Left renal pelvis (tissue), 4 donors: ENCODE data around the gene ADNP. TPM values are rescaled to one million over a fixed set of nuclear protein-coding genes. Genes with fewer than 3 reads are reported as not detected.
"Not testable (repeated sequence)": the region's sequence is repeated elsewhere in the genome, so short reads cannot be mapped to it uniquely, and the experiment has no call there.

Experiments
- DNase-seq, 4 donors: peaks; one replicate each; pipeline ENCODE4 v3.0.0-alpha.2; 2013; ENCODE audit warnings: low read depth in 4 of 4, low spot score in 3 of 4
- polyA plus RNA-seq, 4 donors: library from polyadenylated mRNA; unstranded; fragments of 120-200 nt; gene quantifications; one replicate each; pipeline ENCODE4 v1.2.1, GENCODE V29; 2013; ENCODE audit not compliant: insufficient read length in 4 of 4

ADNP gene
- polyA plus RNA-seq: 100 to 1,000 TPM; 111 to 135 (median 127) TPM

DNA sequence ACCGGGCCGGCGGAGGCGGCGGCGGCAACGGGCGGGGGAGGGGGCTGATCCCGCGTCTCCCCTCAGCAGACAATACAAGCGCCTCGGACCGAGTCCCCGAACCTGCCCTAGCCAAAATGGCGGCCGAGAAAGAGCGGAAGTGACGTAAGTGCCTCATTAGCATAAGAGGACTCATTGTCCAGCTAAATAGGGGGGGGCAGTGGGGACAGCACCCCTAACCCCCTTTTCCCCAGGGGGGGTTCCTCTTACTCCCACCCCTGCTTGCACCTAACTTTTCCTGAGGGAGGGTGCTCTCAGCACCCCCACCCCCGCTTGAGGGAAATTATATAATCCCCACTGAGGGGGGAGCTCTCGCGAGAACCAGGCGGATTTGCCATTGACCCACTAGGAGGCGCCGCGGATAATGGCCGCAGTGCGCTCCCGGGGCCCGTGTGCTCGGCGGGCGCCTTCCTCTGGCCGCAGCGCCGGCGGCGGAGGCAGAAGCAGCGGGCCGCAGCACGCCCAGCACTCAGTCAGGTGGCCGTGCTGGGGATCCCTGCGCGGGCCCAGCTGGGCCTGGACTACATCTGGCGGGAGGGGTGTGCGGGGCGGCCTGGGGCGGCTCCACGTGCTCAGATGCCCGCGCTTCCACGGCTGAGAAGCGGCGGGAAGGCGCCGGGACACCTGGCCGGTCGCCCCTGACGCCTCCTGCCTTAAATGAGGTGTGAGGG lies at the start of gene ADNP:
TSS of gene ADNP (minus strand) at position 132 of the 710 bp plus-strand sequence. CDS start 27,441 bp downstream, outside the sequence.
- DNase-seq: peak; percentile 88 to 93 (median 92)

GRCh38 chr20:50980071-50980681 lies 48.9 kb upstream of the ADNP start:
- no peak for DNase-seq

DNA sequence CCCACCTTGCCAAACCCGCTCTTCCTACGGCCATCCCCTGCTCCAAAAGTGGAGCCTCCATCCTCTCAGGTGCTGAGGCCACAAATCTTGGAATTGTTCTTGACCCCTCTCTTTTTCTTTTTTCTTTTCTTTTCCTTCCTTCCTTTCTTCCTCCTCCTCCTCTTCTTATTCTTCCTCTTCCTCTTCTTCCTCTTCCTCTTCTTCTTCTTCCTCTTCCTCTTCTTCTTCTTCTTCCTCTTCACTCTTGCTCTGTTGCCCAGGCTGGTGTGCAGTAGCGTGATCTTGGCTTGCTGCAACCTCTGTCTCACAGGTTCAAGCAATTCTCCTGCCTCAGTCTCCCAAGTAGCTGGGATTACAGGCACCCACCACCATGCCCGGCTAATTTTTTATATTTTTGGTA lies 47.3 kb upstream of the ADNP start:
- not testable (repeated sequence) for DNase-seq

DNA sequence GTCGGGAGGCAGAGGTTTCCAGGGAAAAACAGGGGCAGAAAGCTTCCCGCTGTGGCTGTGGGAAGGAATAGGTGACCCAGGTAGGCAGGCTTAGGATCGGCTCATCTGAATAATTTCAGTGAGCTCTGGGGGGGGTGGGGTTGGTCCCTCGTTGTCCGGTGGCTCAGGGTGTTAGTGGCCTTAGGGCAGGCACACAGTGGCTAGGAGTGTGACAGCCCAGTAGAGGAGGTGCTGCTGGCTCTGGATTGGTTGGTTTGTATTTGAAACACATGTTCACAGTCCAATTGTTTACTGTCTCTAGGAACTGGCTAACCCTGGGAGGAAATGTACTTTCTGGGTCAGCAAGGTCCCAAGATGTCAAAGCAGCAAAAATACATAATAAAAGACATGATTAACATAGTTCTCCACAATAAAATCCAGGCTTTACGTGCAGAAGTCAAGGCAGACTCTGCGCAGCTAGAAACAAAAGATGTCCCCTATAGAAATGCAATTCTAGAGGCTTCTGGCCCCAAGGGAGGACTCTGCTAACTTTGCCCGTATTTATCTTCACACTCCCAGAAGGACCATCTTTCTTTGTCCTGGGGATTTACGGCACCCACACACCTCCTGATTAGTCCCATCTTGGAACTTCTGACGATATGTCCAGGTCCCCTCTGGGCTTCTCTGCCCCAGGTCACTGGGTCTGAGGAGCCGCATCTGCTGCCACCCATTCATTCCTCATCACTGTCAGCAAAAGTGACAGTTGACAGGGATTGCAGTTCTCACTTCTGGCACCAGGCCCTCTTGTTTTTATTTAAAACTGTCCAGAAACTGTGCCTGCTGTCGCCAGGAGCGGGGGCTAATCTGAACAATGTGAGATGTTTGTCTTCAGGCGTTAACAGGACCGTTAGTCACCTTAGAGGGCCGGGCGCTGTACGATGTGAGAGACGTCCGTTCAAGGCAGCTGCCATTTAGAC lies 46.1 kb upstream of the ADNP start:
- DNase-seq: no peak

- no peak for DNase-seq
Measured at GRCh38 chr20:50975701-50976330, 44.6 kb upstream of the ADNP start.

DNA sequence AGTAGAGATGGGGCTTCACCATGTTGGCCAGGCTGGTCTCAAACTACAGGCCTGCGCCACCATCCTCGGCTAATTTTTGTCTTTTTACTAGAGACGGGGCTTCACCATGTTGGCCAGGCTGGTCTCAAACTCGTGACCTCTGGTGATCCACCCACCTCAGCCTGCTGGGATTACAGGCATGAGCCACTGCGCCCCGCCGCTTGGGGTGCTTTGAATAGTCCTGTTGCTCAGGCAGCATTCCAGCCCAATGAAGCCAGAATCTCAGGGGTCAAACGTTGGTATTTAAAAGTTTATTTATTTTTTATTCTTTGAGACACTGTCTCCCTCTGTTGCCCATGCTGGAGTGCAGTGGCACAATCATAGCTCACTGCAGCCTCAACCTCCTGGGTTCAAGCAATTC lies 38.7 kb upstream of the ADNP start:
- no peak for DNase-seq

DNA sequence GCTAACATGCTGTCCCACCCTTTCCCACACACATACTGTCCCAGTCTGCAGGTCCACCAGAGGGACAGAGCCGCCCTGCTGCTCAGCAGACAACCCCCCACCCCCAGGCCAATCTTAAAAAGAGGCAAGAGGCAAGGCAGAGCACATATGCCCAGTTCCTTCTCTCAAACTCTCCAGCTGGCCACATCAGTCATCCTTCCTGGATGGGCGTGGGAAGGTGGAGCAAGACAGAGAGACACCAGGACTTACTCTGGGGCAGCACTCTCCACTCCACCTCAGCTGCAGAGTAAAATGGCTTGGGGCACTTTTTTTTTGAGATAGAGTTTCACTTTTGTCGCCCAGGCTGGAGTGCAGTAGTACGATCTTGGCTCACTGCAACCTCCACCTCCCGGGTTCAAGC lies 38.2 kb upstream of the ADNP start:
- no peak for DNase-seq

DNA sequence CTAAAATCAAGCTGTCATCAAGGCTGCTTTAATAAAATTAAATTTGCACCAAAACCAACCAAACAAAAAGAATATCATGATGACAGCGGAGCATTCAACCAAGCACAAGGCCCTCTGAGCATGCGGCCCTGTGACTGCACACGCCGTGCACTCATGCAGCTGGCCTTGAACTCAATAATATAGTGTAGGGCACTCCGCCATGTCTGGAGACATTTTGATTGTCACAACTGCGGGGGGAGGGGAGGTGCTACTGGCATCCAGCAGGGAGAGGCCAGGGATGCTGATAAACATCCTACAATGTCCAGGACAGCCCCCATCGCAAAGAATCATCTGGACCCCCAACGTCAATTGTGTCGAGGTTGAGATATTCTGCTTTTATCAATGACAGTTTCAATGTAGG lies 37.1 kb upstream of the ADNP start:
- no peak for DNase-seq

DNA sequence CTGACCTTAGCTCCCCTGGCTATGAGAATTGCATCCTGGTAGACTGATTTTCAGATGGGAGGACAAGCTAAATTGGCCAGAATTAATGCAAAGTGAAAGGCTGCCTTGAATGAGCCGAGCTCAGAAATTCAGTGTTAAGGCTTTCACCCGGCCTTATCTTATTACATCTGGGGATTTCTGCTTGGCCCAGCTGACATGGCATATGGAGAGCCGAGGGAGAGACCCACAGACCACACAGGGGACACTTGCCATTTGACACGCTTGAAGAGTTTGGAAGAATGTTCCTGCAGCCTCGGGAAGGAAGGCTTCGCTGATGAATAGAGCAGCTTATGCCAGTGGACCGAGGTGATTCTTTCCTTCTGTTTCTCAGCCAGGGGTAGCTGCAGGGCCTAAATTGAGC lies 36.3 kb upstream of the ADNP start:
- peak in 3 of 4 donors; percentile 24 to 62 (median 24) for DNase-seq

DNA sequence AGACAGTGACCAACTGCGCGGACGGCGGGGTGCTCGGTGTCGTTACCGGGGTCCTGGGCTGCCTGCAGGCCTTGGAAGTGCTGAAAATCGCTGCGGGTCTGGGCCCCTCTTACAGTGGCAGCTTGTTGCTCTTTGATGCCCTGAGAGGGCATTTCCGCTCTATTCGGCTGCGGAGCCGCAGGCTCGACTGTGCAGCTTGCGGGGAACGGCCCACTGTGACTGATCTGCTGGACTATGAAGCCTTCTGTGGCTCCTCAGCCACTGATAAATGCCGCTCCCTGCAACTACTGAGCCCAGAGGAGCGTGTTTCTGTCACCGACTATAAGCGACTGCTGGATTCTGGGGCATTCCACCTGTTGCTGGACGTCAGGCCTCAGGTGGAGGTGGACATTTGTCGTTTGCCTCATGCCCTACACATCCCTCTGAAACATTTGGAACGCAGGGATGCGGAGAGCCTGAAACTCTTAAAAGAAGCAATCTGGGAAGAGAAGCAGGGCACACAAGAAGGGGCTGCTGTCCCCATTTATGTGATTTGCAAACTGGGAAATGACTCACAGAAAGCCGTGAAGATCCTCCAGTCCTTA lies 28.4 kb upstream of the ADNP start:
- no peak for DNase-seq

- peak in 3 of 4 donors; percentile 84 to 87 (median 85) for DNase-seq
Measured at GRCh38 chr20:50958615-50959542, 27.6 kb upstream of the ADNP start, which contains the start of gene MOCS3. Gene MOCS3 (plus strand): TSS chr20:50958818. CDS start chr20:50958843, 25 bp downstream.

DNA sequence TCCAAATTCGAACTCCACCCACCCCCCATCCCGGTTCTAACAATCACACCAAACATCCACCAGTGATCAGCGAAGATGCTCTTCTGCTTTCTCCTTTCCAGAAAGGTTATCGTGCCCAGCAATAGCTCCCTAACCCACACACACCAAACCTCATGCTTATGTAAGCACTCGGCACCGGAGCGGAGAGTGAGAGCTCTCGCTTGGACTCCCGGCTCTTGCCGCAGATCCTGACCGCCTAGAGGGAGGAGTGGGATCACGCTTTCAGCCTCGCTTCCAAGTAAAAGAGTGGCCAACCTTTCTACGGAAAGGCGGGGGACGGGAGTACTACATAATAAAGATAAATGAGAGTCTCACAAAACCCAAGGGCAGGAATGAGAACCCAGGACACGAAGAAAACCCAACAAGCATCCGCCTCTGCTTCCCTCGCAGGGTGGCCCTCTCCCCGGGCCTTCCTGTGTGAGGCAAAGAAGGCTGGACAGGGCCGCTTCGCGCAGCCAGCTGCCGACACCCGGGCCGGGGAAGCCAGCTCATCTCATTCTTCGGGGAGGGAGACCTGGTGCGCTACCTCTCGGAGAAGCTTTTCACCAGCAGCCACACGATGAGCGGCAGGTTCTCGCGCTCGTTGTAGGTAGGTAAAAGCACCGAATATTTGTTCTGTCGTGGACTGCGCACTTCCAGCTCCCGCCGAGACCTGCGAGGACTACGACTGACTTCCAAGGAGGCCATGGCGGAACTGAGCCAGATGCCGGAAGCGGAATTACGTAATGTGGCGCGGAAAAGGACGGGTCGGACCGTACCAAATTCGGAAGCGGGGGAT lies 26.8 kb upstream of the ADNP start, which contains the start of gene DPM1:
TSS of gene DPM1 (minus strand) at position 735 of the 817 bp plus-strand sequence. CDS start at position 726, 9 bp downstream.
- DNase-seq: peak in 1 of 4 donors; percentile 87

DNA sequence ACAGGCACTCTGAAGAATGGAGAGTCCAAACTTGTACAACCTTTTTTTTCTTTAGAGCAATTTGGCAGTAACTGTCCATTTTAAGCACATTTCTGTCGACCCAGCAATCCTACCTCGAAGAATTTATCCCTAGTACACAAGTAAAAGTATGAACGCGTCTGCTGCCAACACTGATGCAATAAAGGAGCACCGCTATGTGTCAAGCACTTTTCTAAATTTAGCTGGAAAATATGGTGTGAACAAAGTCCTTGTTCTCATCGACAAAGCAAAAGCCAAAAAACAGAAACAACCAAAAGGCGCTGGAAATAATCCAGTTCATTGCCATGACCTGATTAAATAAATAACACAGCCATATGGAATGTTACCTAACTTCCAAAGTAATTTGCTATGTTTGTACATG lies 26.0 kb upstream of the ADNP start:
- DNase-seq: no peak

- no peak for DNase-seq
Measured at GRCh38 chr20:50953821-50954220, 22.6 kb upstream of the ADNP start.

DNA sequence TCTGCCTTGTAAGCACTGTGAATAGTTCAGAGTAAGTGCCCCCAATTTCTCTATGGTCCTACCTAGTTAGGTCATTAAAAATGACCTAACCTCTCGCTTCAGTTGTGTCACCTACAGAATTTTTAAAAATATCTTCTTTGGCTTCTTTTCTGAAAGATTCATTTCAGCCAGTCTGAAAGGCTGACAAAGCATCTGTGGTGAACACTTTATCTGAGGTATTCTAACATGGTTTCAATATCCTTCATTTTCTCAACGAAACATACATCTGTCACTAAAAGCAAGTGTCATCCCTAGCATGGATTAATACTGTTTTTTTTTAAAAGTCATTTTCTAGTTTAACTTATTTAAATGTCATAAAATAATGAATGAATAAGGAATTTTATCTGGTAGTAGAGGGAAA lies 22.0 kb upstream of the ADNP start:
- DNase-seq: no peak

DNA sequence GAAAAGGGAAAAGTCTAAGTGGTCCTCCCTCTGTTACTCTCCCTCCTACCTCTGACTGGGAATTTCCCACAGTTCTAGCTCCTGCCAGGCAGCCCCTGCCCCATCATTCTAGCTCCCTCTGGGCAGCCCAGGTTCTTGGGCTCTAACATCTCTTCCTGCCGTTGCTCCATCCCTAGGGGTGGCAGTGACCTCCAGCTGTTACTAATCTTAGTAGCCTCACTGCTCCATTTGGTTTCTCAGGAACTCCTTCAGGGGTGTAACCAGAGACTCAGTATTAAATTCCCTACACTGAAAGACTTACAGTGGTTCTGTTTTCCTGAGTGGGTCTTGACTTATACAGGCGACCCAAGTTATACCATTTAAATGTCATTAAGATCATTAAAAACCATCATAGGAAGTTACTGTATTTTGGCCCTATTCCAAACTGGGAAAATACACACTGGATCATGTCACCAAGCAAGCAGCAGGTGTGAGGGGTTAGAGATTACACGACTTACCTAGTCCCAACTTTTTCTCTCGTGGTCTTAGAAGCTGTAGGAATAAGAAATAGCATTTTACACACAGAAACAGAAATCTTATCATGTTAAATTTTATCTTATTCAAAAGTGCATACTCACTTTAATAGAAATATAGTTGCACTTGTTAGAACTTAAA lies 17.0 kb upstream of the ADNP start:
- DNase-seq: no peak

GRCh38 chr20:50943069-50943468 lies 11.8 kb upstream of the ADNP start:
- DNase-seq: no peak

- DNase-seq: no peak
Measured at GRCh38 chr20:50933589-50933988, 2.4 kb upstream of the ADNP start.
